IPS DF 6.9 (cell line): ENCODE data around the gene IFITM5.

Experiments used
- DNase-seq: peaks from one replicate; pipeline ENCODE4 v3.0.0-alpha.2; 2013; ENCODE audit warnings: low read depth, low spot score
- H3K27ac ChIP-seq: one replicate; pipeline ENCODE4 v1.5.1; 2013; ENCODE audit warnings: low read length, control low read depth
- H3K27me3 ChIP-seq: 2 replicates; pipeline ENCODE4 v1.6.1; 2013; ENCODE audit warnings: mild to moderate bottlenecking, low read length; ENCODE audit not compliant: control insufficient read depth, insufficient read depth
- H3K36me3 ChIP-seq: 2 replicates; pipeline ENCODE4 v1.6.1; 2013; ENCODE audit warnings: low read length; ENCODE audit not compliant: control insufficient read depth, insufficient read depth
- H3K4me1 ChIP-seq: 2 replicates; pipeline ENCODE4 v1.6.1; 2013; ENCODE audit warnings: low read length; ENCODE audit not compliant: control insufficient read depth, insufficient read depth
- H3K4me3 ChIP-seq: 2 replicates; pipeline ENCODE4 v1.5.1; 2013; ENCODE audit warnings: mild to moderate bottlenecking, low read length
- H3K9me3 ChIP-seq: 2 replicates; pipeline ENCODE4 v1.6.1; 2013; ENCODE audit warnings: low read length, inconsistent platforms; ENCODE audit not compliant: control insufficient read depth, insufficient read depth
- WGBS: extraction: QIAGEN DNeasy Blood & Tissue Kit; methylation state at CpG from one replicate; pipeline ENCODE4 v1.1.7; 2013; ENCODE audit warnings: mixed read lengths, missing lambda C conversion rate; ENCODE audit not compliant: insufficient read length, insufficient coverage; 5-methylcytosine and 5-hydroxymethylcytosine counted together

Gene IFITM5

DNA sequence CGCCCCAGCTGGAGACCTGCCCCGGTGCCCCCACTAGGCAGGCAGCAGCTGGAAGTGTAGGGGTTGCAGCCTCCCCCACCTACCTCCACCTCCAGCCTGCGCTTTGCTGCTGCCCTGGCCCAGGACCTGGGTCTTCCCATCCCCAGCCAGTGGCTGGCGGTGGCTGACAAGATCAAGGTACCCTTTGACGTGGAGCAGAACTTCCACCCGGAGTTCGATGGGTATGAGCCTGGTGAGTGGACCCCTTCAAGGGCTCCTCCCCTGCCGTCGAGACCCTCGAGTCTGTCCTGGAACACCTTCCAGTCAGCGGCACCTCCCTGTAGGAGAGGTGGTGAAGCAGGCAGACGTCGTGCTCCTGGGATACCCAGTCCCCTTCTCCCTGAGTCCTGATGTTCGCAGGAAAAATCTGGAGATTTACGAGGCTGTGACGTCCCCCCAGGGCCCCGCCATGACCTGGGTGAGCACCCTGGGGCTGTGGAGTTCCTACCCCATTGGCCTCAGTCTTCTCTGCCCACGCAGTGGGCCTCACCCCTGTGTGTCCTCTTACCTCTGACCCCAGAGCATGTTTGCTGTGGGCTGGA lies 6.0 kb downstream of the IFITM5 start:
- H3K27me3 ChIP-seq = peaks cover under 1% of the 10 kb centered on the region; the same call in 1 of the 2 replicates
- H3K9me3 ChIP-seq = no peaks in the 10 kb centered on the region
- H3K4me1 ChIP-seq = peaks cover 7% of the 10 kb centered on the region
- WGBS = no CpG with 5 or more reads among the region's 18 CpGs
- H3K36me3 ChIP-seq = peaks cover 19% of the 10 kb centered on the region
- H3K27ac ChIP-seq = no peak overlapping the region
- H3K4me3 ChIP-seq = no peak overlapping the region
- DNase-seq = no peak

- H3K4me3 ChIP-seq = no peak overlapping the region
- no CpG with 5 or more reads among the region's 29 CpGs for WGBS
- no peaks in the 10 kb centered on the region for H3K9me3 ChIP-seq
- H3K4me1 ChIP-seq = peaks cover 7% of the 10 kb centered on the region
- H3K27me3 ChIP-seq = peaks cover 3% of the 10 kb centered on the region; the same call in 1 of the 2 replicates
- H3K36me3 ChIP-seq = peaks cover 19% of the 10 kb centered on the region
- no peak for DNase-seq
- no peak overlapping the region for H3K27ac ChIP-seq
Observed at GRCh38 chr11:292211-293121, 6.9 kb downstream of the IFITM5 start.

DNA sequence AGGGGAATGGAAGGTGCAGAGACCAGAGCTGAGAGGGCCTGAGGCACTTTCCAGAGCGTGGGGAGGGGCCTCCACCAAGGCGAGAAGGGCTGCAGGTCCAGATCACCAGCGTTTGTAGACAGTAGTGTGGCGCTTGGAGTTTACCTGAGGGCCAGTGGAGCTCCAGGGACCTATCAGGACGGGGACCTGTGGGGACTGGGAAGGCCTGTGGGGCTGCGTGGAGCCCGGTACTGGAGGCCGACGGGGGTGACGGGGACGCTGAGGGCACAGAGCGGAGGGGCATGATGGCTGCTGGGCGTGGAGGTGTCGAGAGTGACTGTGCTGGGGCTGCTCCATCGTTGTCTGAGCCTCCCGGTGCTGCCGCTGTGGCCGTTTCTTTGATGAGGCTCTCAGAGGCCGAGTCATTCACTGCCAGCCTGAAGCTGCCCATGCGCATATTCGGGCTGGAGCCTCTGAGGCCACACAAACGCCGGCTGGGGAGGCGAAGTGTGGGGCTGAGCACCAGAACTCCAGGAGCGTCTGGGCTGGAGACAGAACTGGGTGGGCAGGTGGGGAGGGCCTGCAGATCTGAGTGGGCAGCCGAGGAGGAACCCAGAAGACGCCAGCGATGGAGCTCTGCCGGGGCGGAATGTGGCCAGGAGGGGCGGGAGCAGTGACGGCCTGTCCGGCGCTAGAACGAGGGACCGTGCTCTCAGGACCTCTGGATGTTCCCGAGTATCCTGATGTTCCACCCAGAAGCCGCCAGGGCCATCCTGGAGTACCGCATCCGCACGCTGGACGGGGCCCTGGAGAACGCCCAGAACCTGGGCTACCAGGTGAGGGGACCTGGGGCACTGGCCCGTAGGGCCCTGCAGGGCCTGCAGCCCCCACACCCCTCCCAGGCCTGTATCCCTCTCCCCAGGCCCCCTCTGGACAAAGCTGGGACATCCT lies 7.8 kb downstream of the IFITM5 start:
- Histone ChIP-seq H3K27ac (no peak overlapping the region), H3K27me3 (peaks cover 3% of the 10 kb centered on the region; the same call in 1 of the 2 replicates), H3K9me3 (no peaks in the 10 kb centered on the region), H3K4me3 (no peak overlapping the region), H3K36me3 (peaks cover 19% of the 10 kb centered on the region), H3K4me1 (peaks cover 9% of the 10 kb centered on the region)
- WGBS = no CpG with 5 or more reads among the region's 44 CpGs
- no peak for DNase-seq

GRCh38 chr11:290621-291231 lies 8.6 kb downstream of the IFITM5 start:
- Histone ChIP-seq H3K4me1 (peaks cover 9% of the 10 kb centered on the region), H3K27ac (no peak overlapping the region), H3K4me3 (no peak overlapping the region), H3K9me3 (no peaks in the 10 kb centered on the region), H3K27me3 (peaks cover 3% of the 10 kb centered on the region; the same call in 1 of the 2 replicates), H3K36me3 (peaks cover 19% of the 10 kb centered on the region)
- no CpG with 5 or more reads among the region's 13 CpGs for WGBS
- DNase-seq = no peak

GRCh38 chr11:289712-290620 lies 9.4 kb downstream of the IFITM5 start:
- DNase-seq = no peak

DNA sequence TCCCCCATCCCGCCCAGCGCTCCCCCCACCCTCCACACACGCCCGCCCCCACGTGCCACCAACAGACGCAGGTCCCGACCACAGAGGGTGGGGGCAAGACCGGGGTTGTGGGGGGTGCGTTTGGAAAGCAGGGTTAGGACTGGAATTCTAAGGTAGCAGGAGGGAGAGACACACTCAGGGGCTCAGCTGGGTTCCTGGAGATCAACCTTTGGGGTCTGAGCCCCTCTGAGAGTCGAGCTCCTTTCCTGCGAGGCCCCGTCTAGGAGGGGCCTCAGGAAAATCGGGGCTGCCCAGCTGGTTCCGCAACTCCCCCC lies 10.0 kb downstream of the IFITM5 start:
- Histone ChIP-seq H3K4me3 (peak overlapping the region; percentile 10; the same call in 1 of the 2 replicates), H3K27me3 (peaks cover 3% of the 10 kb centered on the region; the same call in 1 of the 2 replicates), H3K36me3 (peaks cover 14% of the 10 kb centered on the region), H3K4me1 (peaks cover 9% of the 10 kb centered on the region), H3K27ac (no peak overlapping the region), H3K9me3 (no peaks in the 10 kb centered on the region)
- no peak for DNase-seq
- no CpG with 5 or more reads among the region's 14 CpGs for WGBS

More at GRCh38 chr11:289712-290620, 9.4 kb downstream of the IFITM5 start:
- WGBS = no CpG with 5 or more reads among the region's 48 CpGs
- H3K36me3 ChIP-seq = peaks cover 19% of the 10 kb centered on the region
- no peak overlapping the region for H3K4me3 ChIP-seq
- H3K9me3 ChIP-seq = no peaks in the 10 kb centered on the region
- H3K27me3 ChIP-seq = peaks cover 3% of the 10 kb centered on the region; the same call in 1 of the 2 replicates
- H3K4me1 ChIP-seq = peaks cover 9% of the 10 kb centered on the region
- no peak overlapping the region for H3K27ac ChIP-seq

DNA sequence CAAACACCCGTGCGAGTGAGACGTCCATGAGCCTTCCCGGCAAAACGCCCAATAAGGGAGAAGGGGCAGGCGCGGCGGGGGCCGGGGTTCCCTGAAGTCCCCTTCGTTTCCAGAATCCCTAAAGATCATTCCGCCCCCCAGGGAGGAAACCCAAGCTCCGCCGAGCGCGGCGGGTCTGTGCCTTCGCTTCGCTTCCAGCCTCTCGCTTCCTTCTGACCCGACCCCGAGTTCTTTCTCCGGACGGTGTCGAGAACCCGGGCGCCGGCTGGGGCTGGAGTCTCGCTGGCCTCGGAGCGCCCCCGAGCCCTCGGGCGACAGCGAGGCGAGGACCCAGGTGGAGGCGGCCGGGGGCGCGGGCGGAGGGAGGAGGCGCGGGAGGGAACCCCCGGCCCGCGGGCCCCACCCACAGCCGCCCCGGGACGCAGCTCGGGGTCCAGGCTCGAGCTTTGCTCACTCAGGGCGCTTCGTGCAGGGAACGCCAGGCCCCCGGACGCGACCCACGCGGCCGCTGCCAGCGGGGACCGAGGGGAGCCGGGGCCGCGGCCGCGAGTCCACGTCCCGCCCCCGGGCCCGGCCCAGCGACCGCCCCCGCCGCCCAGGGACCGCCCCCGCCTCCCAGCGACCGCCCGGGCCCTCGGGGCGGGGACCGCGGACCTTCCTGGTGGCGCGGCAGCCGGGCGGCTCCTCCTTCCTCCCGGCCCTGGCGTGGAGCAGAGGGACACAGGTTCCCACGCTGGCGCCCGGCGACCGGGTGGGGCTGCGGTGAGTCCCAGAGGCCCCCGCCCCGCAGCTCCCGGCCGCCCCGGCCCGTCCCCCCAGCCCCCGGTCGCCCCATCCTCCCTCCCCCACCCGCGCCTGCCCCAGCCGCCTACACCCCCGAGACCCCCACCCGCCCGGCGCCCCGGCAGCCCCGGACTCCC lies 10.6 kb downstream of the IFITM5 start, which contains the start of gene PGGHG:
PGGHG (plus strand) TSS at position 649 of the 920 bp plus-strand sequence. CDS start 691 bp downstream, outside the sequence.
- no peaks in the 10 kb centered on the region for H3K9me3 ChIP-seq

GRCh38 chr11:287821-288477 lies 11.4 kb downstream of the IFITM5 start:
- no peak for DNase-seq
- H3K4me1 ChIP-seq = peaks cover 11% of the 10 kb centered on the region
- no peak overlapping the region for H3K27ac ChIP-seq
- H3K9me3 ChIP-seq = no peaks in the 10 kb centered on the region
- no CpG with 5 or more reads among the region's 41 CpGs for WGBS
- peaks cover 3% of the 10 kb centered on the region; the same call in 1 of the 2 replicates for H3K27me3 ChIP-seq
- peaks cover 5% of the 10 kb centered on the region for H3K36me3 ChIP-seq
- H3K4me3 ChIP-seq = peak overlapping the region; percentile 44; the same call in 1 of the 2 replicates

More for the DNA sequence above, 10.6 kb downstream of the IFITM5 start, which contains the start of gene PGGHG:
- WGBS = no CpG with 5 or more reads among the region's 112 CpGs
- peaks cover 3% of the 10 kb centered on the region; the same call in 1 of the 2 replicates for H3K27me3 ChIP-seq
- H3K27ac ChIP-seq = no peak within 1 kb of the TSS
- H3K36me3 ChIP-seq = peaks cover 8% of the 10 kb centered on the region
- H3K4me1 ChIP-seq = peaks cover 11% of the 10 kb centered on the region
- peak within 1 kb of the TSS; percentile 44; the same call in 1 of the 2 replicates for H3K4me3 ChIP-seq
- DNase-seq = no peak
